Cortex of kidney (tissue), 1 donor: ENCODE data around the gene CKAP2L.

ENCODE experiments used
- DNase-seq: peaks from one replicate; lab custom pipeline; 2025; lab: John Stamatoyannopoulos, UW

CKAP2L gene

GRCh38 chr2:112791693-112792230 is 27.4 kb upstream of the CKAP2L start:
- no peak for DNase-seq

- DNase-seq = no peak
Observed at GRCh38 chr2:112791019-112791418, 26.6 kb upstream of the CKAP2L start.

- no peak for DNase-seq
Observed at GRCh38 chr2:112790305-112790704, 25.9 kb upstream of the CKAP2L start.

- DNase-seq = no peak
Observed at GRCh38 chr2:112789186-112789585, 24.8 kb upstream of the CKAP2L start.

- no peak for DNase-seq
Observed at GRCh38 chr2:112788653-112789052, 24.2 kb upstream of the CKAP2L start.

GRCh38 chr2:112787729-112788393 is 23.5 kb upstream of the CKAP2L start:
- DNase-seq = no peak

GRCh38 chr2:112787294-112787693 is 22.9 kb upstream of the CKAP2L start:
- DNase-seq = no peak

- no peak for DNase-seq
Observed at GRCh38 chr2:112784199-112785189, 20.1 kb upstream of the CKAP2L start, which contains the start of gene IL1A. Gene IL1A, minus strand, starts transcription at chr2:112784493. Its CDS starts 723 bp downstream, at chr2:112783770.

GRCh38 chr2:112783187-112783714 is 18.8 kb upstream of the CKAP2L start:
- DNase-seq = no peak

- no peak for DNase-seq
Observed at GRCh38 chr2:112782234-112782799, 17.9 kb upstream of the CKAP2L start.

GRCh38 chr2:112779598-112779997 is 15.2 kb upstream of the CKAP2L start:
- no peak for DNase-seq

- no peak for DNase-seq
Observed at GRCh38 chr2:112777036-112777435, 12.6 kb upstream of the CKAP2L start.

GRCh38 chr2:112776113-112776512 is 11.7 kb upstream of the CKAP2L start:
- no peak for DNase-seq

GRCh38 chr2:112774536-112775285 is 10.3 kb upstream of the CKAP2L start:
- no peak for DNase-seq

- DNase-seq = no peak
Observed at GRCh38 chr2:112773556-112773955, 9.1 kb upstream of the CKAP2L start.

- DNase-seq = no peak
Observed at GRCh38 chr2:112772911-112773475, 8.6 kb upstream of the CKAP2L start.

GRCh38 chr2:112772322-112772721 is 7.9 kb upstream of the CKAP2L start:
- no peak for DNase-seq

- no peak for DNase-seq
Observed at GRCh38 chr2:112768432-112768831, 4.0 kb upstream of the CKAP2L start.

- DNase-seq = no peak
Observed at GRCh38 chr2:112767693-112768330, 3.4 kb upstream of the CKAP2L start.

GRCh38 chr2:112765251-112765650 is 842 bp upstream of the CKAP2L start:
- no peak for DNase-seq

GRCh38 chr2:112762276-112762675 is 2.1 kb downstream of the CKAP2L start:
- no peak for DNase-seq
